HL-60/S4 treated with retinoic acid at 250 ng/mL for 4 days and 3 days (cell line): ENCODE measurements around the gene ARFRP1.

ENCODE experiments used
- in situ Hi-C: fragments of 300-500 bp; cut with MboI; formaldehyde crosslinking; loops from 2 replicates; pipeline ENCODE4 v1.7.0; 2022; ENCODE audit warnings: low sequenced_read_pairs

Gene ARFRP1

GRCh38 chr20:63692436-63693082 lies 15.2 kb downstream of the ARFRP1 start:
- in situ Hi-C loops = no loop called here

GRCh38 chr20:63691711-63692435 lies 15.9 kb downstream of the ARFRP1 start:
- in situ Hi-C loops = no loop called here

- in situ Hi-C loops = no loop called here
Observed at GRCh38 chr20:63690898-63691710, 16.7 kb downstream of the ARFRP1 start.

GRCh38 chr20:63690003-63690897 lies 17.5 kb downstream of the ARFRP1 start:
- in situ Hi-C loops = no loop called here

GRCh38 chr20:63689046-63690002 lies 18.5 kb downstream of the ARFRP1 start:
- in situ Hi-C loops = no loop called here

GRCh38 chr20:63688228-63689045 lies 19.3 kb downstream of the ARFRP1 start:
- in situ Hi-C loops = no loop called here

- in situ Hi-C loops = no loop called here
Observed at GRCh38 chr20:63687419-63688178, 20.2 kb downstream of the ARFRP1 start.

- in situ Hi-C loops = no loop called here
Observed at GRCh38 chr20:63686492-63687321, 21.1 kb downstream of the ARFRP1 start.

- in situ Hi-C loops = no loop called here
Observed at GRCh38 chr20:63686094-63686491, 21.7 kb downstream of the ARFRP1 start.

GRCh38 chr20:63685269-63686026 lies 22.3 kb downstream of the ARFRP1 start:
- in situ Hi-C loops = no loop called here

- in situ Hi-C loops = no loop called here
Observed at GRCh38 chr20:63682384-63683139, 25.2 kb downstream of the ARFRP1 start.

- in situ Hi-C loops = no loop called here
Observed at GRCh38 chr20:63681609-63682142, 26.1 kb downstream of the ARFRP1 start.

- in situ Hi-C loops = no loop called here
Observed at GRCh38 chr20:63680857-63681608, 26.7 kb downstream of the ARFRP1 start.

GRCh38 chr20:63680427-63680826 lies 27.3 kb downstream of the ARFRP1 start:
- in situ Hi-C loops = no loop called here
